ENCODE measurements around the gene JAZF1.

JAZF1 gene

DNA sequence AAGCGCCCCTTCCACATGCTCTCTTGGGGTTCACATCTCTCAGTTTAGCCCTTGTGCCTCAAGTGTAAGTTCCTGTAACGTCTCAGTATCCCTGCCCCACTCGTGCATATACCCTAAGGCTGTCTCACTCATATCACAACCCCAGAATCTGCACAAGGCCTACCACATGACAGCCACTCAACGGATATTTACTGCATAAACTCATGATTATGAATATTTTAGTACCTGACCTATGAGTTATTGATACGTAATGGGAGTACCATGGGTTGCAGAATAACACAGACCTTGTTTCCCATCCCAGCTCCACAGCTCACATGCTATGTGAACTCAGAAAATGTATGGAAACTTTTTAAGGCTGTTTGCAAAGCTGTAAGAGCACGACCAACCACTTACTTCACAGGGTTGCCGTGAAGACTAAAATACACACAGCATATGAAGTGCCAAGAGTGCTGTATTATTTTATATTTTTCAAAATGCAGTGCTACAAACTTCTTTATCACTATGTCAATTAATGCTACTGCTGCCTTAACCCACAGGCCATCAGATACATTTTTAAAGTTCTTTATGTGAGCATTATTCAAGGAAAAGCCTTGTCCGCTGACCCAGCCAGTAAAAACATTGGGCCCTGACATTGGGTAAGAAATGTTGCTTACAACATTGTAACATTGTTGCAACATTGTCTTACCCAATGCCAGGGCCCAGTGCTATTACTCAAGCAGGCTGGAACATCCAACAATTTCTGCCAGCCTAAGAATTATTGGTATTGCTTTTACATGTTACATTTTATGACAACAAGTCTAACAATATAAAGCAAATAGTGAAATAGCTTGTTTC, 97.2 kb downstream of the JAZF1 start:
- peak overlapping the region; percentile 35 for H3K27ac ChIP-seq (ENCODE audit: low read depth, low read length)
- no peak overlapping the region for H3K4me3 ChIP-seq (ENCODE audit: low read length)
- H3K4me1 ChIP-seq (ENCODE audit: control insufficient read depth, insufficient read depth, low read length): peaks cover 3% of the 10 kb centered on the region

DNA sequence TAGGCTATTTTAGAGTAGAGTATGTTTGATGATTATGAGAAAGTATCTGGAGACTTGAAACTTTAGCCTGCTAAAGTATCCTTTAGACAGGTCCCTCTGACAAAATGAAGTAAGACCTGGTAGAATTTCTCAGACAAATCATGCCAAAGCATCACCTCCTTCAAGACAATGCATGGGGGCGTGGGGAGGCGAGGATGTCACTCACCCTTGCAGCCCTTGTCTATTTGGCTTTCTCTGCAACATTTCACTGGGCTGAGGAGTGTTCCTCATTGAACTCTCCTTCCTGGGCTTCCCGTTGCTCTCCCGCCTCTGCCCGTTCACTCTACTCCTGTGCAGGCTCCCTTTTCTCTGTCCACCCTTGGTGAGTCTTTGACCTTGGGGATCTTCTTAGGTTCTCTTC, 98.5 kb downstream of the JAZF1 start:
- no peak overlapping the region for H3K4me3 ChIP-seq (ENCODE audit: low read length)
- H3K27me3 ChIP-seq (ENCODE audit: control insufficient read depth, insufficient read depth, low read length): no peaks in the 10 kb centered on the region
- H3K36me3 ChIP-seq (ENCODE audit: control insufficient read depth, insufficient read depth, low read length): no peaks in the 10 kb centered on the region
- H3K9ac ChIP-seq (ENCODE audit: low read length): no peak overlapping the region
- no peak overlapping the region for H3K27ac ChIP-seq (ENCODE audit: low read depth, low read length)
- peaks cover 8% of the 10 kb centered on the region for H3K4me1 ChIP-seq (ENCODE audit: control insufficient read depth, insufficient read depth, low read length)

More for the DNA sequence above, 97.2 kb downstream of the JAZF1 start:
- Histone ChIP-seq H3K9ac (ENCODE audit: low read length) (no peak overlapping the region), H3K36me3 (ENCODE audit: control insufficient read depth, insufficient read depth, low read length) (no peaks in the 10 kb centered on the region), H3K27me3 (ENCODE audit: control insufficient read depth, insufficient read depth, low read length) (no peaks in the 10 kb centered on the region)

DNA sequence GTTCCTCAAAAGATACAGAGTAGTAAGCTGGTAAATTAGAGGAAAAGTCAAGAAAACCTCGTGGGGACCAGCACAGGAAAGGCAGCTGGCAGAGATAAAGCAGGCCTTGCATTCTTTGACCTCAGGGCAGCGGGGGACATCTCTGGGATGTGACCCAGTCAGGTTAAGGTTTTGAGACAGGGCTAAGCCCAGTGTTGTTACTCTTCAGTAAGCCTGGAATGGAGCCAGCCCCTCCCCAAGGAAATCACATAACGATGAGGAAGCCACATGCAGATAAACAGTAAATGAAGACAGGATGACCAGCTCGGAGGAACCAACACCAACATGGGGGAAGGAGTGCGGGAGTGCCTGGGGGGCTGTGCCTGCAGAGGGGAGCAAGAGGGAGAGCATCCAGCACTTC, 99.6 kb downstream of the JAZF1 start:
- H3K27ac ChIP-seq (ENCODE audit: low read depth, low read length): no peak overlapping the region
- H3K9ac ChIP-seq (ENCODE audit: low read length): no peak overlapping the region
- no peaks in the 10 kb centered on the region for H3K27me3 ChIP-seq (ENCODE audit: control insufficient read depth, insufficient read depth, low read length)
- no peaks in the 10 kb centered on the region for H3K36me3 ChIP-seq (ENCODE audit: control insufficient read depth, insufficient read depth, low read length)
- peaks cover 9% of the 10 kb centered on the region for H3K4me1 ChIP-seq (ENCODE audit: control insufficient read depth, insufficient read depth, low read length)
- H3K4me3 ChIP-seq (ENCODE audit: low read length): no peak overlapping the region

GRCh38 chr7:28078036-28078901, 102.3 kb downstream of the JAZF1 start:
- no peaks in the 10 kb centered on the region for H3K27me3 ChIP-seq (ENCODE audit: control insufficient read depth, insufficient read depth, low read length)
- peaks cover 14% of the 10 kb centered on the region for H3K4me1 ChIP-seq (ENCODE audit: control insufficient read depth, insufficient read depth, low read length)
- no peak overlapping the region for H3K4me3 ChIP-seq (ENCODE audit: low read length)
- H3K9ac ChIP-seq (ENCODE audit: low read length): no peak overlapping the region
- H3K36me3 ChIP-seq (ENCODE audit: control insufficient read depth, insufficient read depth, low read length): no peaks in the 10 kb centered on the region
- peak overlapping the region; percentile 25 for H3K27ac ChIP-seq (ENCODE audit: low read depth, low read length)

- no peaks in the 10 kb centered on the region for H3K36me3 ChIP-seq (ENCODE audit: control insufficient read depth, insufficient read depth, low read length)
- H3K4me1 ChIP-seq (ENCODE audit: control insufficient read depth, insufficient read depth, low read length): peaks cover 12% of the 10 kb centered on the region
- H3K4me3 ChIP-seq (ENCODE audit: low read length): no peak overlapping the region
- no peaks in the 10 kb centered on the region for H3K27me3 ChIP-seq (ENCODE audit: control insufficient read depth, insufficient read depth, low read length)
- H3K27ac ChIP-seq (ENCODE audit: low read depth, low read length): peak overlapping the region; percentile 30
- H3K9ac ChIP-seq (ENCODE audit: low read length): no peak overlapping the region
Observed at GRCh38 chr7:28077616-28078015, 103.0 kb downstream of the JAZF1 start.

GRCh38 chr7:28076423-28077200, 104.0 kb downstream of the JAZF1 start:
- H3K4me1 ChIP-seq (ENCODE audit: control insufficient read depth, insufficient read depth, low read length): peaks cover 12% of the 10 kb centered on the region
- no peaks in the 10 kb centered on the region for H3K36me3 ChIP-seq (ENCODE audit: control insufficient read depth, insufficient read depth, low read length)
- peak overlapping the region; percentile 9 for H3K27ac ChIP-seq (ENCODE audit: low read depth, low read length)
- H3K4me3 ChIP-seq (ENCODE audit: low read length): no peak overlapping the region
- H3K9ac ChIP-seq (ENCODE audit: low read length): no peak overlapping the region
- no peaks in the 10 kb centered on the region for H3K27me3 ChIP-seq (ENCODE audit: control insufficient read depth, insufficient read depth, low read length)

GRCh38 chr7:28075674-28076358, 104.8 kb downstream of the JAZF1 start:
- Histone ChIP-seq H3K9ac (ENCODE audit: low read length) (no peak overlapping the region), H3K36me3 (ENCODE audit: control insufficient read depth, insufficient read depth, low read length) (no peaks in the 10 kb centered on the region), H3K27me3 (ENCODE audit: control insufficient read depth, insufficient read depth, low read length) (no peaks in the 10 kb centered on the region), H3K4me3 (ENCODE audit: low read length) (no peak overlapping the region), H3K27ac (ENCODE audit: low read depth, low read length) (peak overlapping the region; percentile 6), H3K4me1 (ENCODE audit: control insufficient read depth, insufficient read depth, low read length) (peaks cover 17% of the 10 kb centered on the region)

DNA sequence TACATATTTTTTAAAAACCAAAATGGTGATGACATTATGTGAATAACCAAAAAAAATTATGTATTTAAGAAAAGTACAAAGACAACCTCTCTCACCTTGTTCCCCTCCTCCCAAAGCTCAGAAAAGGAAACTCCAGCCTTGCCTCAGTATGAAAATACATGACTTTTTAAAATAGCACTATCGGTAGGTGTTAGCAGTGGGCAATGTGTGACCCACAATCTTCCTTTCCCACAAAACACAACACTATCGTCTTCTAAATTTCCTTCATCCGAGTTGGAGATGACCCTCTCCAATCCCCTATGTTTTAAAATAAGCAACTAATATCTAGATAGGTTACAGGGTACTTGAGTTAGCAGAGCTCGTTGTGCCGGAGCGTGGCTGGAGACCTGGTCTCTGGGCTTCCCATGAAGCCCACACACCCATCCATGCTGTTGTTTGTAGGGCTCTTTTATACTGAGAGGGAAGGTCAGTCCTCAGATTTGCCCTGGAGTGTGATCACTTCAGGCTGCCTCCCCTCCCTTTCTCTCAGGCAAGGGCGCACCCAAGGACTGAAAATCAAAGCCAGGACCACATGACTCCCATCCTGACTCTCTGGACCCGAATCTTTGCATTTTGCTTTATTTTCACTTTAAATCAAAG, 107.6 kb downstream of the JAZF1 start:
- Histone ChIP-seq H3K36me3 (ENCODE audit: control insufficient read depth, insufficient read depth, low read length) (no peaks in the 10 kb centered on the region), H3K27ac (ENCODE audit: low read depth, low read length) (no peak overlapping the region), H3K27me3 (ENCODE audit: control insufficient read depth, insufficient read depth, low read length) (no peaks in the 10 kb centered on the region), H3K4me3 (ENCODE audit: low read length) (no peak overlapping the region), H3K9ac (ENCODE audit: low read length) (no peak overlapping the region), H3K4me1 (ENCODE audit: control insufficient read depth, insufficient read depth, low read length) (peaks cover 40% of the 10 kb centered on the region)

DNA sequence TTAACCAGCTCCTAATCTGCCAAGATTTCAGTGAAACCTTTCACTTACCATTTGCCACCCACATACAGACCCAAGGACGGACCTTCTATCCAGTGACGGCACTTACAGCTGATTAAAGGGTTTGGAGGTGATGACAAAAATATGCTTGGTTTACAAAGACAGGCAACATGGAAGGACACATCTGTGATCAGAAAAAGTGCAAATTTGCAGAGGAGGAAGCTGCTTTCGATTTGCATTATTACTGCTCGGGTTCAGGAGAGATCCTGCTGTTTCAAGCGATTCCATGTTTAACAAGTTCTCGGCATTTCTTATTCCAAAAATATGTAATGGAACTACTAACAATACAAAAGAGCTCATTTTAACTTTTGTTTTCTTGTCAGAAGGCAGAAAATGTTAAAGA, 109.0 kb downstream of the JAZF1 start:
- no peaks in the 10 kb centered on the region for H3K36me3 ChIP-seq (ENCODE audit: control insufficient read depth, insufficient read depth, low read length)
- H3K27me3 ChIP-seq (ENCODE audit: control insufficient read depth, insufficient read depth, low read length): no peaks in the 10 kb centered on the region
- peaks cover 42% of the 10 kb centered on the region for H3K4me1 ChIP-seq (ENCODE audit: control insufficient read depth, insufficient read depth, low read length)
- peak overlapping the region; percentile 31 for H3K27ac ChIP-seq (ENCODE audit: low read depth, low read length)
- H3K4me3 ChIP-seq (ENCODE audit: low read length): no peak overlapping the region
- no peak overlapping the region for H3K9ac ChIP-seq (ENCODE audit: low read length)

- H3K36me3 ChIP-seq (ENCODE audit: control insufficient read depth, insufficient read depth, low read length): no peaks in the 10 kb centered on the region
- H3K4me3 ChIP-seq (ENCODE audit: low read length): no peak overlapping the region
- peak overlapping the region; percentile 83 for H3K27ac ChIP-seq (ENCODE audit: low read depth, low read length)
- peaks cover 49% of the 10 kb centered on the region for H3K4me1 ChIP-seq (ENCODE audit: control insufficient read depth, insufficient read depth, low read length)
- peak overlapping the region; percentile 6 for H3K9ac ChIP-seq (ENCODE audit: low read length)
- no peaks in the 10 kb centered on the region for H3K27me3 ChIP-seq (ENCODE audit: control insufficient read depth, insufficient read depth, low read length)
Observed at GRCh38 chr7:28070297-28071055, 110.1 kb downstream of the JAZF1 start.

DNA sequence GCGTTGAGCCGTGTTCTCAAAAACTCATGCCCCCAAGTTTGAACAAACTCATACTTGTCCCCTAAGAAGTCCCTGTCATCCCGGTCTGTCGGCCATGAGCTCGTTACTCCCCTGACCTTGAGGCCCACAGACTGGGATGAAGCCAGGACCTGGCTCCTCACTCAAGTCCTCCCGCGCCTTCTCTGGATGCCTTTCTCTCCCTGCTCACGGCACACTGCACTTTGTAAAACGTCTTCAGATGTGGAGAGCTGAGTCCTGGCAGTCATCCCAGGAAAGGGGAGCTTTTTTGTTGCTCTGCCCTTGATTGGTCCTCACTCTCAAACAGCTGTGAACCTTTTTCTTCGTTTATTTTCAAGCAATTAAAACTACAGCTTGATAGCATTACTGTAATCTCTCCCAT, 110.8 kb downstream of the JAZF1 start:
- Histone ChIP-seq H3K27me3 (ENCODE audit: control insufficient read depth, insufficient read depth, low read length) (no peaks in the 10 kb centered on the region), H3K9ac (ENCODE audit: low read length) (no peak overlapping the region), H3K36me3 (ENCODE audit: control insufficient read depth, insufficient read depth, low read length) (no peaks in the 10 kb centered on the region), H3K4me1 (ENCODE audit: control insufficient read depth, insufficient read depth, low read length) (peaks cover 56% of the 10 kb centered on the region), H3K4me3 (ENCODE audit: low read length) (no peak overlapping the region), H3K27ac (ENCODE audit: low read depth, low read length) (peak overlapping the region; percentile 83)

All from rectal smooth muscle tissue (tissue), 1 donor.